SKM-1 treated with dmso at 0.1 percent for 144 hours (cell line): ENCODE data around the gene TSPAN5.
"Not testable (repeated sequence)": the region's sequence is repeated elsewhere in the genome, so short reads cannot be mapped to it uniquely, and the experiment has no call there.

Source experiments
- DNase-seq: peaks from one replicate; lab custom pipeline; 2025; ENCODE audit not compliant: unreplicated experiment; lab: John Stamatoyannopoulos, UW

Gene TSPAN5

GRCh38 chr4:98558471-98559169 is 99.8 kb downstream of the TSPAN5 start:
- DNase-seq = no peak

- DNase-seq = no peak
These were observed 101.1 kb downstream of the TSPAN5 start for GRCh38 chr4:98557194-98557892.

- DNase-seq = no peak
These were observed 102.0 kb downstream of the TSPAN5 start for GRCh38 chr4:98556451-98556850.

GRCh38 chr4:98555798-98556445 is 102.5 kb downstream of the TSPAN5 start:
- no peak for DNase-seq

GRCh38 chr4:98546910-98547594 is 111.4 kb downstream of the TSPAN5 start:
- DNase-seq = no peak

GRCh38 chr4:98544818-98545414 is 113.5 kb downstream of the TSPAN5 start:
- no peak for DNase-seq

- DNase-seq = no peak
These were observed 114.1 kb downstream of the TSPAN5 start for GRCh38 chr4:98544141-98544817.

- DNase-seq = no peak
These were observed 116.4 kb downstream of the TSPAN5 start for GRCh38 chr4:98542011-98542410.

GRCh38 chr4:98540803-98541202 is 117.6 kb downstream of the TSPAN5 start:
- no peak for DNase-seq

- no peak for DNase-seq
These were observed 118.7 kb downstream of the TSPAN5 start for GRCh38 chr4:98539741-98540140.

GRCh38 chr4:98539299-98539698 is 119.1 kb downstream of the TSPAN5 start:
- peak; percentile 11 for DNase-seq

GRCh38 chr4:98536631-98537030 is 121.8 kb downstream of the TSPAN5 start:
- no peak for DNase-seq

GRCh38 chr4:98534146-98534545 is 124.3 kb downstream of the TSPAN5 start:
- not testable (repeated sequence) for DNase-seq

- DNase-seq = no peak
These were observed 127.8 kb downstream of the TSPAN5 start for GRCh38 chr4:98530572-98530971.

GRCh38 chr4:98529970-98530569 is 128.3 kb downstream of the TSPAN5 start:
- no peak for DNase-seq

GRCh38 chr4:98528882-98529281 is 129.5 kb downstream of the TSPAN5 start:
- no peak for DNase-seq

GRCh38 chr4:98527534-98528269 is 130.7 kb downstream of the TSPAN5 start:
- DNase-seq = no peak

- no peak for DNase-seq
These were observed 134.2 kb downstream of the TSPAN5 start for GRCh38 chr4:98524230-98524629.

- DNase-seq = no peak
These were observed 135.6 kb downstream of the TSPAN5 start for GRCh38 chr4:98522636-98523395.
